IPS-18a (cell line): ENCODE measurements around the gene SGMS1.

Experiments used
- H3K27ac ChIP-seq: one replicate; pipeline ENCODE4 v1.5.1; 2013; ENCODE audit warnings: low read length
- H3K27me3 ChIP-seq: one replicate; pipeline ENCODE4 v1.6.1; 2013; ENCODE audit warnings: mild to moderate bottlenecking, low read length; ENCODE audit not compliant: control insufficient read depth, insufficient read depth
- H3K36me3 ChIP-seq: one replicate; pipeline ENCODE4 v1.6.1; 2013; ENCODE audit warnings: low read depth, low read length; ENCODE audit not compliant: control insufficient read depth
- H3K4me1 ChIP-seq: one replicate; pipeline ENCODE4 v1.6.1; 2013; ENCODE audit warnings: low read depth, low read length; ENCODE audit not compliant: control insufficient read depth
- H3K4me3 ChIP-seq: one replicate; pipeline ENCODE4 v1.5.1; 2013; ENCODE audit warnings: low read length
- H3K9ac ChIP-seq: one replicate; pipeline ENCODE4 v1.6.1; 2013; ENCODE audit warnings: mild to moderate bottlenecking, low read length, moderate library complexity
- H3K9me3 ChIP-seq: one replicate; pipeline ENCODE4 v1.6.1; 2013; ENCODE audit warnings: low read depth, low read length; ENCODE audit not compliant: control insufficient read depth

The SGMS1 gene

GRCh38 chr10:50295367-50295766 is 328.4 kb downstream of the SGMS1 start:
- no peak overlapping the region for H3K9ac ChIP-seq
- no peaks in the 10 kb centered on the region for H3K36me3 ChIP-seq
- H3K27ac ChIP-seq, result no peak overlapping the region
- no peaks in the 10 kb centered on the region for H3K9me3 ChIP-seq
- no peaks in the 10 kb centered on the region for H3K4me1 ChIP-seq
- no peaks in the 10 kb centered on the region for H3K27me3 ChIP-seq
- H3K4me3 ChIP-seq, result no peak overlapping the region

- H3K4me1 ChIP-seq, result no peaks in the 10 kb centered on the region
- H3K27ac ChIP-seq, result no peak overlapping the region
- no peaks in the 10 kb centered on the region for H3K9me3 ChIP-seq
- H3K9ac ChIP-seq, result no peak overlapping the region
- no peaks in the 10 kb centered on the region for H3K36me3 ChIP-seq
- no peaks in the 10 kb centered on the region for H3K27me3 ChIP-seq
- H3K4me3 ChIP-seq, result no peak overlapping the region
Observed at GRCh38 chr10:50294582-50294981, 329.2 kb downstream of the SGMS1 start.

DNA sequence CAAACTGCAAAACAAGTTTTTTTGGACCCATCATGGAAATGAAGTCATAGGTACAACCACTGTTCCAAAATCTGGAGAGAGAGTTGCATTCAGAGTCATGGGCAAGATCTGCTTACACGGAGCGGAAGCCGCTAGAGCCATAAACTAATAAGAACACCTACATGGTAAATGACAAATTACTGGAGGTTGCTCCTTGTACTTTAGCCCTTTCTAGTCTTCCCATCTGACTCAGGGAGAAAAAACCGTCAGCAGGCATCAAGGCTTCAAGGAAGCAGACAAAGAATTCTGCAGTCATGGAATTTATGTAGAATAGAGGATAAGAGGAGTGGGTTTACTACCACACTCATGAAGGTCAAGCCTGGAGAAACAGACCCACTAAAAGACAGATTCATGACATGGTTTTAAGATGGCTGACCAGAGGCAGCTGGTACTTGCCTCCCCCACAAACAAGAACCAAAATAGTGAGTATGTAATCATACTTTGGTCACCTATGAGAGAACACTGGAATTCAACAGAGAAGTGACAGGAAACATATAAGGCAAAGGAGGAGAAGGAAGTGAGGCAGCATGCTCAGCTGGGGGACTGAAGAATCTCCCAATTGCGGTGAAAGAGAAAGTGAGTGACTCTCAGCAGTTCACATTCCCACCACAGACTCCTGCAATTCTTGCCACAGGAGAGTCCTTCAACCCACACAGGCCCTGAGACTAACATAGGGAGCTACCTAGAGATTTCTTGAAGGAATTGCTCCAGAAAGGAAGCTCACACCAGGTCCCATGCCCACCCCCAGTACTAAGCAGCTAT is 330.0 kb downstream of the SGMS1 start:
- Histone ChIP-seq H3K27me3 (no peaks in the 10 kb centered on the region), H3K9me3 (no peaks in the 10 kb centered on the region), H3K27ac (no peak overlapping the region), H3K4me1 (no peaks in the 10 kb centered on the region), H3K4me3 (no peak overlapping the region), H3K9ac (no peak overlapping the region), H3K36me3 (no peaks in the 10 kb centered on the region)

DNA sequence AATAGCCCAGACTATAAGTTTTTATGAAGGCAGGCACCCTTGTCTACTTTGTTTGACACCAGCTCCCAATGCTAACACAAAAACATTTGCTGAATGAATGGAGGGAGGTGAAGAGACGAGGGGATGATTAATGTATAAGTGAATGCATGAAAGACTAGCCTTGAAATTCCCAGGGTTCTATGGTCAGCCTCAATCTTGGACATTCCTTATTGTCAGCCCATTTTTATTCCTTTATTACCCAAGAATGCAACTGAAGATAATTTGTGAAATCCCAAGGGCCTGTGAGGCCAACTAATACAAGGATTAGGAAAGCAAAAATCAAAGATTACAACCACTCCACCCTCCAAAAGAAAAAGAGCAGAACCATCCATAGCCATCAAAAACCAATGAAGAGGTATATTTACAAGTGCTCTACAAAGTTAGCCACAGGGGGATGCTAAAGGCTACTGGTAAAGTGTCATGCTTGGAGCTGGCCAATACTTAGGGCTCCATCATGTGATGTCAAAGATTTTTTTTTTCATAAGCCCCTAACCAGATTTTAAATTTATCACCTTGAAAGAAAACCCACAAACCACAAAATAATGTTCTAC is 332.4 kb downstream of the SGMS1 start:
- no peak overlapping the region for H3K27ac ChIP-seq
- H3K4me1 ChIP-seq, result no peaks in the 10 kb centered on the region
- H3K27me3 ChIP-seq, result no peaks in the 10 kb centered on the region
- H3K9ac ChIP-seq, result no peak overlapping the region
- H3K36me3 ChIP-seq, result no peaks in the 10 kb centered on the region
- no peak overlapping the region for H3K4me3 ChIP-seq
- no peaks in the 10 kb centered on the region for H3K9me3 ChIP-seq

GRCh38 chr10:50289196-50289595 is 334.6 kb downstream of the SGMS1 start:
- H3K4me3 ChIP-seq, result no peak overlapping the region
- no peaks in the 10 kb centered on the region for H3K9me3 ChIP-seq

GRCh38 chr10:50286996-50287803 is 336.6 kb downstream of the SGMS1 start:
- Histone ChIP-seq H3K27ac (no peak overlapping the region), H3K4me1 (no peaks in the 10 kb centered on the region), H3K9ac (no peak overlapping the region), H3K9me3 (no peaks in the 10 kb centered on the region), H3K36me3 (no peaks in the 10 kb centered on the region), H3K4me3 (no peak overlapping the region), H3K27me3 (no peaks in the 10 kb centered on the region)

More at GRCh38 chr10:50289196-50289595, 334.6 kb downstream of the SGMS1 start:
- Histone ChIP-seq H3K36me3 (no peaks in the 10 kb centered on the region), H3K27me3 (no peaks in the 10 kb centered on the region), H3K9ac (no peak overlapping the region), H3K27ac (no peak overlapping the region), H3K4me1 (no peaks in the 10 kb centered on the region)

DNA sequence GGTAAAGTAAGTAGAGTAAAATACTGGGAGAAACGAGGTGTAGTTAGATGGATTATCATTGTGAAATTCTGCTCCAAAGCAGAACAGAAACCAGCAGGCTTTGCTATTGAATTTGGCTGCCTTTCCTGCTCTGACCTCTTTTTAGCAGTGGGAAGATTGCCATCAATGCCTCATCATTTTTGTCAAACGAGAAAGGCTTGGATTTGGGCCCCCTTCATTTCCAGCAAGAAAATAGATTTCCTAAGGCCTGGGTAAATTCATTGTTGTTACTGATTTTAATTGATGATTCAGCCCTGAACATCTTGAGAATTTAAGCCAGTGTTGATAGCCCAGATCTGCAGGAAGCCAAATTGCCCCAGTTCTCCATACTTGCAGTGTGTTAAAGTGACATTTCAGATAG is 337.2 kb downstream of the SGMS1 start:
- Histone ChIP-seq H3K9ac (no peak overlapping the region), H3K4me1 (no peaks in the 10 kb centered on the region), H3K9me3 (no peaks in the 10 kb centered on the region), H3K27ac (no peak overlapping the region), H3K27me3 (no peaks in the 10 kb centered on the region), H3K4me3 (no peak overlapping the region), H3K36me3 (no peaks in the 10 kb centered on the region)

GRCh38 chr10:50281967-50282522 is 341.7 kb downstream of the SGMS1 start:
- Histone ChIP-seq H3K9me3 (no peaks in the 10 kb centered on the region), H3K4me1 (no peaks in the 10 kb centered on the region), H3K27ac (no peak overlapping the region), H3K4me3 (no peak overlapping the region), H3K9ac (no peak overlapping the region), H3K36me3 (no peaks in the 10 kb centered on the region), H3K27me3 (no peaks in the 10 kb centered on the region)

DNA sequence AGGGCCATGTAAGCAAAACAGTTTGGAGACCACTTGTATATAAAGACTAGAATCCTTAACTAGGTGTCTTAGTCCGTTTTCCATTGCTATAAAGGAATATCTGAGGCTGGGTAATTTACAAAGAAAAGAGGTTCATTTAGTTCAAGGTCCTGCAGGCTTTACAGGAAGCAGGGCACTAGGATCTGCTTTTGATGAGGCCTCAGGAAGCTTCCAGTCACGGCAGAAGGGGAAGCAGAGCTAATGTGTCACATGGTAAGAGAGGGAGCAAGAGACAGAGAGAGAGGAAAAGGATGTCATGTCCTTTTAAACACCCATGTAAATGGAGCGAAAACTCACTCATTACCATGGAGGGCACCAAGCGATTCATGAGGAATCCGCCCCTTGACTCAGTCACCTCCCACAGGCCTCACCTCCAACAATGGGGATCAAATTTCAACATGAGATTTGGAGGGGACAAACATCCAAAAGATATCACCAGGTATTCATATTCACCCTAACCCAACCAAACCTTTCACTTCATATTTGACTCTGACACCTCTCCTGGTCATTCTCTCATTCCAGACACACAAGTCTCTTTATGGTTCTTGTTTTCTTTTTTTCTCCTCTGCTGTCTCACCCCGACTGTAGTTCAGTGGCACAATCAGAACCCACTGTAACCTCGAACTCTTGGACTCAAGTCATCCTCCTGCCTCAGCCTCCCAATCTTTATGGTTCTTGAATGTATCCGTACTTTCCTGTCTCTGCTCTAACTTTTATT is 342.4 kb downstream of the SGMS1 start:
- no peak overlapping the region for H3K27ac ChIP-seq
- no peaks in the 10 kb centered on the region for H3K36me3 ChIP-seq
- no peaks in the 10 kb centered on the region for H3K27me3 ChIP-seq
- no peaks in the 10 kb centered on the region for H3K9me3 ChIP-seq
- H3K4me1 ChIP-seq, result no peaks in the 10 kb centered on the region
- H3K4me3 ChIP-seq, result no peak overlapping the region
- H3K9ac ChIP-seq, result no peak overlapping the region

- H3K27me3 ChIP-seq, result no peaks in the 10 kb centered on the region
- no peaks in the 10 kb centered on the region for H3K4me1 ChIP-seq
- no peaks in the 10 kb centered on the region for H3K36me3 ChIP-seq
- H3K4me3 ChIP-seq, result no peak overlapping the region
- no peaks in the 10 kb centered on the region for H3K9me3 ChIP-seq
- no peak overlapping the region for H3K9ac ChIP-seq
- no peak overlapping the region for H3K27ac ChIP-seq
Observed at GRCh38 chr10:50280049-50280841, 343.5 kb downstream of the SGMS1 start.
